ENCODE measurements around the gene DYTN.

Gene DYTN

DNA sequence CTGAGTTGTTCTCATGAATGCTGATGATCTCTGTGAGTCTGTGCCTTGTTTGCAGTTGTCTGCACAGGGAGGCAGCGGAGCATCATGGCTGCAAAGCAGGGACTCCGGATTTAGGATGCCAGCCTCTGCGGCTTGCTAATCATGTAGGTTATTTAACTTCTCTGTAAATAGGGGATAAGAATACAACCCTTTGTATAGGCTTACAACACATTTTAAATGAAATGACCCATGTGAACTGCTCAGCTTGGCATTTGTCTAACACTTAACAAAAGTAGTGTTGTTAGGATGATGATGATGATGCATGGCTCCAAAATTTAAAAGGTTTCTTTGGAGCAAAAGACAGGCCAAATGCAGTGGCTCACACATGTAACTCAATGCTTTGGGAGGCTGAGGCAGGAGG, 19.4 kb downstream of the DYTN start:
- DNase-seq, result no peak

DNA sequence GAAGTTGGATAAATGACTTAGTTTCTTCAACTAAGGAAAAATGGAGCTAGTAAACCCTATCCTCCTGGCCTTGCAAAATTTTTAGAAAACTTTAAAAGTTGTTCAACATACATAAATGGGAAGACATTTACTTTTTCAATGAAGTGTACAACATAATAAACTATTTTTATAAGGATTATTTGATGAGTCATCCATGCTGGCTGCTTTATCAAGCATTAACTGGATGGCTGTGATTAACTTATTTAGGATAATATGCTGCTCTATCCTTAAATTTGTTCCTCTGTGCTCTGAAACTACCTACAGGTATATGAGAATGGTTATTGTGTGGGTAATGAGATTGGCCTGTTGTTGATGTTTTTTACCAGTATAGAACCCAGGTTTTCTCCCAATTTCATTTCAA, 21.3 kb downstream of the DYTN start:
- DNase-seq, result no peak

DNA sequence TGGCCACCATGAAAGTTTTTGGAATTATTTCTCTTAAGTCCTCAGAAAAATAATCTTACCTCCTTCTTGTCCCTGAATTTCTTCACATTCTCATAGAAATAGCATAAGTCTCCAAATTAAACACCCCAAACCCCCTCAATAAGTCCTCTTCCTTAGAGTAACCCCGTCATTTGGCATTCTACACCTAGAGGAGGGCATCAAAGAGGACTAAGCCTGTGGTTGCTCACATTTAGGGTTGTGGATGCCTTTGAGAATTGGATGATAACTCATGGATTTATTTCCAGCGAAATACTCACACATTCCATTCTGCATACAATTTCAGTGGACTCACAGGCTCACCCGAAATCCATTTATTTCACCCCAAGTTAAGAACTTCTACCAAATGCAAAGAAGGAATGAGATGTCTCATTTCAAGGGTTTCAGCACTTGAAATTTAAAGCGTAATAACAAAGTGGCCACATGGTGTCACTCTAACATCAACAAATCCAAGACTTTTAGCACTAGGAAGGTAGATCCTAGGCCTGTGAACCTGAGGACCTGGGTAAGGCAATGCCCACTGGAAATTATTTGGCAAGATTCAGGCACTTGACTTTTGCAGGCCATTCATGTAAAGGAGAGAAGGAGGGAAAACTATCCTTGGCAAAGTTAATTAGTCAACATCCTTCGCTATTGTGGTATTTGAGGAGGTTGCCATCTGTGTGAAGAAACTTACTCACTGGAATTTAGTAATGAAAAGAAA, 24.6 kb downstream of the DYTN start:
- DNase-seq, result peak; percentile 58

DNA sequence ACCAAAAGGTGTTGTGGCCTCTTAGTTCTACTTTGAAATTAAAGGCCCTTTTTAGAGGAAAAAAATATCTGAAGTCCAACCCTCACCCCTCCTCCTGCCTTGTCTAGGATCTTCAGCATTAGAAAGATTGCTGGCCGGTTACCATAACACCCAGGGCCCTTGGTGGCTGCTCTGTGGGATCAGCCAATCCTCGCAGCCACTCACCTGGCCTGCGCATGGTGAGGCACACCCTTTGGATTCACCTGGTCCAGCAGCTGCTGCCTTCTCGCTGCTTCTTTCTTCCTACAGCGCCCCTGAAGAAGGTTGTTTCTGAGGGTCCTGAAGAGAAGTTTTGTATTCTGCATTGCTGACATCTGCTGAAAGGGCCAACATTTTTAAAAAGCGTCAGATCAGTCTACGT, 25.2 kb downstream of the DYTN start:
- no peak for DNase-seq

DNA sequence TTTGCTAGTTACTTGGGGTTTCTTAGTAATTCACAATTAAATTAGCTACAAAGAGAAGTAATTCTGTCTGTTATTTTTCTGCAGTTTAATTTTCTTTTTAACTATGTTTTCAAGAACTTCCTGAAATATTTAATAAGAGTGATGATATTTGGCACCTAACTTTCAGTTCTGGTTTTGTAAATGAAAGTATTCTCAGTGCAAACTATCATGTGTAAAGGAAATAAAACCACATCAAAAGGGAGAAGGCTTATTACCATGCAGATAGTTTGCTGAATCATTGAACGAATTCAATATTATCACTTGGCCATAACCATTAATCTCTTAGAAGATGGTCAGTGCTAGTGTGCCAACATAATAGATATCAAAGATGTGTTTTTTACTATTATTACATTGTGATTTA, 29.2 kb downstream of the DYTN start:
- no peak for DNase-seq

DNA sequence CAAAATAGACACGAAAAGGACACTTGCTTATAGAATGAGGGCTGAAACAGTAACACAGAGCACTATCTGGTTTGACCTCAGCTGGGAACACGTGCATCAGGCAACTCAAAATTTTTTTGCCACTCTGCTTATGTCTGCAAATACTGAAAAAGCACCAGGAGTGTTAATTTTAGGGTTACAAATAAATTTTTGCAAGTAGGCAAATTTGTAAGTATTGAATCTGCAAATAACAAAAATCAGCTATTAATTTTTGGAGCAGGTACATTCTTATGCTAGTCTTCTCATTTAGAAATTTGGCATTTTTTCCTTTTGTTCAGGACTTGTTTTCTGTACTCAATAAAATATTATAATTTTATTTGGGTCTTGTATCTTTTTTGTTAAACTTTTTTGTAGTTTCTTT, 29.7 kb downstream of the DYTN start:
- DNase-seq, result no peak

DNA sequence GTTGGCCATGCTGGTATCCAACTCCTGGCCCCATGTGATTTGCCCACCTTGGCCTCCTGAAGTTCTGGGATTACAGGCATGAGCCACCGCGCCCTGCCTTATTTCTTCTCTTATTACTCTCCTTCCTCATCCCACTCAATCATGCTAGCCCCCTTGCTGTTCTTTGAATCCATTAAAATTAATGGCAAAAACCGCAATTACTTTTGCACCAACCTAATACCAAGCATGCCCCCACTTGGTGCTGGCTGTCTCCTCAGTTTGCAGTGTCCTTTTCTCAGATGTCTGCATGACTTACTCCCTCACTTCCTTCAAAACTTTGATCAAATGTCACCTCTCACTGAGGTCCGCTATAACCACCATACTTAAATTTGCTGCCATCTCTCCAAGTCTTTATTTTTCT, 34.6 kb downstream of the DYTN start:
- DNase-seq, result no peak

DNA sequence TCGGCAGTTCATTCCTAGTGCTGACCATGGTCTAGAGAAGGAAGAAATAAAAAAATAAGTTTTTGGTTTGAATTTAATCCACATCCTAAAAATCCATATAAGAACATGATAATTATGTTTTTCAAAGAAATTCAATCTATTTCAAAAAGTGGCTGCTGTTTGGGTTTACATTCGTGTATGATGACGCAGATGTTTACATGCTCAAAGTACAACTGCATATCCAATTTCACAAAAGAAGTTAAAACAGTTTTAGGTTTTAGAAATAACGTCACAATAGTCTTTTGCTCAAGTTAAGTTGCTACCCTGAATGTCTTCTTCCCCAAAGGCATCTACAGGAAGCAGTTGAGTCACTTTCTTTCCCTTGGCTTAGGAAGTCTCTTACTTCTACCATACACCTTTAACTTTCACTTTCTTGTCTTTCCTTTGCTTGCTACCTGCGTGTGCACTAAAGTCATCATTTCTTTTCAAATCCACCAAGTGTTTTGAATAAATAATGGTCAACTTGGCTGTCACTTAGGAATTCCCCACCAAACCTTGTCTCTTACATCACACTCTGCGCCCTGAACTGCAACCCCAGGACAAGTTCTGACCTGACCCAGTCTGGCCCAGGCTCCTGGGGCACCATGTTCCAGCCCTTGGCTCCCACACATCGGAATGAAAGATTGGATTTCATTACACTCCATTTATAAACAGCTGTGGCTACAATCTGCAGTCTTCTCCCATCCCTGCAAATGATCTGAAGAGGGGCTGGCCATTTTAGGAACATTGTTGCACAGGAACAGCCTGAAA, 47.5 kb downstream of the DYTN start:
- DNase-seq, result no peak

DNA sequence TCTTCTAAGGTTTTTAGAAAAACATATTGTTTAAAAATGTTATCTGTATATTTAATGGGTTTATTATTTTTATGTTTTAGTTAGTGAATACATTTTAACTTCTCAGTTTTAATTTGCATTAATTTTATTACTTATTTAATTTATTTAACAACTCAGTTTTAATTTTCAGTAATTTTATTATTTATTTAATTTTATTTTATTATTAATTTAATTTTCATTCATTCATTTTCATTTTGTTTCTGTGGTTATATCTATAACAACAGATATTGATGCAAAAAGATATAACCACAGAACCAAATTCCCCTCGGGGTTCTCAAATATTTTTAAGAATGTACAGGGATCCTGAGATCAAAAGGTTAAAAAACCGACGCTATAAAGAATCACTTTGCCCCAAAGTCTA, 52.9 kb downstream of the DYTN start:
- no peak for DNase-seq

- DNase-seq, result no peak
Observed at GRCh38 chr2:206657087-206657486, 61.1 kb downstream of the DYTN start.

DNA sequence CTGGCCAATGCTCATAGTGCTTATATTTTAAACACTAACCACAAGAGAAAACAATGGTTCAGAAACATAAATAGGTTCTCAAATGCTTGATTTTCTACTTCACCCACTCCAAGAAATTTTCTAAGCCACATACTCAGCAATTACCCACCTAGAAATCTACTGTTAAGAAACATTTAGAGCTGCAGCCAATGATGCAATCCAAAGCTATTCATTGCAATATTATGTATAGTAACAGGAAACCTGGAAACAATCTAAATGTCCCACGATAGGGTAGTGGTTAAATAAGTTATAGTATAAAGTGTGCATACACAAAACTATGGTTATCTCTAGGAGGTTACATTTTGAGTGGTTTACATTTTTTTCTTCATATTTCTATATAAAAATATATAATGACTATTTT, 70.2 kb downstream of the DYTN start:
- DNase-seq, result no peak

GRCh38 chr2:206642075-206643025, 75.8 kb downstream of the DYTN start, which contains the start of gene FAM237A:
FAM237A (plus strand) TSS chr2:206642487; CDS start chr2:206644237, 1,750 bp downstream.
- DNase-seq, result no peak

DNA sequence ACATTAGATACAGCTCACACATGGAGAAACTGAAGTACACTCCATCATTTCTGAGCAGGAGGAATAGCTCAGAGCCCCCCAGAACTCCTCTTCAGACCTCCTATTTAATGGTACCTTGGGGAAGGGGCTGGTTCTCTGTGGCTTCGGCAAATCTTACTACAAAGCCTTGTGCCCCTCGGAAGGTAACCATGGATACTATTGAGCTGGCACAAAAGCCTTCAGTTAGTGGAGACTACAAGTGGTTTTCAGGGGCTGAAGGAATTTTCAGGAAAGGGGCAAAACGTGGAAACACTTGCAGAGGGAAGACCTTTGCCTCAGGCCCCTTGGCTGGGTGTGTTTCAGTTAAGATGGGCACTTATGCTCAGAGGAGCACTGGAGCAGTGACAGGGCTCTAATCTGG, 77.0 kb downstream of the DYTN start:
- DNase-seq, result no peak

GRCh38 chr2:206639636-206640035, 78.6 kb downstream of the DYTN start:
- DNase-seq, result no peak

DNA sequence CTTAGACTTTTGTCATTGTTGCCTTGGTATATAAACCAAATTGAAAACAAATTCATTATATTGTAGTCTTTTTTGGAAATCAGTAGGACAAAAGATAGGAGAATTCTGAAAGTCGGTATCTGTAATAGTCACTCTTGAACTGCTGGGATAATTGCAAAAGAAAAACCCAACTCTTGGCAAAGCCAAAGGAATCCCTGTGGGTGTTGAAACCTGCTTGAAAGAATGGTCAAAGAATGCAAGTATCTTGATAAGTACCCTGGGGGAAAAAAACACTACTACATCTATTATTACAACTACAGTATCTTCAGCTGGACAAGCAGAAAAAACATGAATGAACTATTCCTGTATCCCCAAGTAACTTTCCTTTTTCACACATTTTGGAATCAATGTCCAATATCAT, 83.2 kb downstream of the DYTN start:
- no peak for DNase-seq

GRCh38 chr2:206631340-206631739, 86.9 kb downstream of the DYTN start:
- DNase-seq, result no peak

DNA sequence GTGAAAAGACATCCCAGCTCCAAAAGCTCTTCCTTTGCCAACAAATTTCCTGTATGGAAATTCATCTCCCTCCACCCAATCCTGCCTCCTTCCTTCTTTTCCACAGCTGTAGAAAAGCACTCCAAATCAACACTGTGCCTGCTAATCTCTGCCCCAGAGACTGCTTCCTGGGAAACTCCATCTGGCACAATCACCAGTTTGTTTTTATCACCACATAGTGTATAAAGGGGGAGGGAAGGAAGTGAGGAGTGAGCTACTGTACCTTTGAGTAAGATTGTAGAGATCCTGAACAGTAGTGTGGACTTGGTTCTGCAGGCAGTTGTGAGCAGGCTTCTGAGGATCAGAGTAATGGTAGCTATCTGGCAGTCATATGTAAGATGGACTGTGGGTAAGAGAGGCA, 90.6 kb downstream of the DYTN start:
- DNase-seq, result no peak

DNA sequence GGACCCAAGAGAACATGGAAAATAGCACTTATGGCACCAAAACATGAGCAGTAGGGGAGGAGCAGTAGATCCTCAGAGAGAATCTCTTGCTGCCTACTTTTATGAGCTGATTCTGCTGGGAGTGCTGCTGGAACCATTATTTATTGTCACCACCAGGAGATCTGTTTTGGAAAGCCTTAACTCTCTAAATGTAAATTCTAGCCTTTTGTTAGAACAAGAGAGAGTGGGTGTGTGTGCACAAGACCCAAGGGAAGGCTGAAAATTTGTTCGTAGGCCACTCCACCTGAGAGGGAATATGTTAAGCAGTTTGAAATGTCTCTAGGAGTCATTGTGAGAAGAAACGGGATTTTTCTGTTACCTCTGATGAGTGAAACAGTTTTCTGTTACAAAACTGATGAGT, 92.1 kb downstream of the DYTN start:
- no peak for DNase-seq

DNA sequence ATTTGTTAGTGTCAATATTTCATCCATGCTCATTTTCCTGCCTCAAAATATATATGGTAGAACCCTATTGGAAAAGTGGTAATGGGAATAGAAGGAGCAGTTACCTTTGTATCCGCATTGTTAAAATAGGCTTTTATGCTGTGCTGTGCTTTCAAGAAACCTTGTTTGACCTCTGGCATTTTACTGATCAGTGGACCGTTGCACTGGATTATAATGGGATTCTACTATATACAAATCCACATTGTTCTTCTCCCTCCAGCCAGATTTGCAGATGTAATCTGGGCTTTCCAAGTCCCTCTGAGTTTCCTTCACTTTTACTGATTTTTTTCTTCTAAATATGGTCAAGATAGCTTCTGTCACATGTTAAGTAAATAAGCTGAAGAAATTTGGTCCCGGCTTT, 99.2 kb downstream of the DYTN start:
- DNase-seq, result no peak

DNA sequence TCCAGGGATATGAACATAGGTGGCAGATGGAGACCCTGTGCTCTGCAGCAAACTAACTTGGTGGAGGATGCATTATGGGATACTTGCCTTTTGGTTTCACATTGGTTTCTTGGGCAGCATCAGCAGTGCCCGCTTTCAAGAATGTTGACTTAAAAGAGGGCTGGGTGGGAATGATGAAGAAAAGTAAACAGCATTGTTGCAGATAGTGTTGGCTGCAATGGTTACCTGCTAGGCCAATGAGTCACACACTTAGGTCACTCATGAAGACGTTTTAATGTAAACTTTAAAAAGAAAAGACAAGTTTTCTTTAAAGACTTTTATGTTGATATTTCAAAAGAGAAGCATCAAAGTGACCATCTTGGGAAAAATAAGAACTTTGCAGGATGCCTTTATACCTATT, 102.0 kb downstream of the DYTN start:
- no peak for DNase-seq

DNA sequence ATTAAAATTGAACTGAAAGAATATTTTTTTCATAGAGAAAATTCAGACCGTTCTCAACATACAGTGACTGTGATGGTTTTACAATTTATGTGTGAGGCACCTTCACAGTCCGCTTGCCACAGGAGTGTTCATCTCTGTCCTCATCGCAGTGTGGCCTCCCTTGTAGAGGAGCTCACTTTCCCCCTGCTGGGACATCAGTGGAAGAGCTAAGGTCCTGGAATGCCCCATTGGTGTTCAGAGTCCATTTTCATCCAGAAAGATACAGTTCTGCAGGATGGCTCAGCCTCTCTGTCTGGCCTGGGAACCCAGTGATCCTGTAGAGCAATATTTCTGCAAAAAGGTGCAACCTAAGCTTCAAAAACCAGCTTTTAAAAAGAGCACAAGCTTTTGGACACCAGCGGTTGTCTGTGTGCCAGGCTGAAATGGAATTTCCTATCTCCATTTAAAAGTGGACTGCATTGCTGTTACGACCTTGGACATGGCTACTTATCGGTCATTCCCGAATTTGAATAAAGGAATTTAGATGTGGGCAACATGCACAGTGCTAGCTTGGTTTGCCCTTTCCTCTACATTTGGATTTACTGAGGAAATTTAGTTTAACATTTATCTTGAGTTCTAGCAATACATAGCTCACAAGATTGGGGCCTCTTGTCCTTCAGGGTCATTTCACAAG, 102.6 kb downstream of the DYTN start:
- DNase-seq, result no peak

GRCh38 chr2:206614811-206615210, 103.4 kb downstream of the DYTN start:
- no peak for DNase-seq

DNA sequence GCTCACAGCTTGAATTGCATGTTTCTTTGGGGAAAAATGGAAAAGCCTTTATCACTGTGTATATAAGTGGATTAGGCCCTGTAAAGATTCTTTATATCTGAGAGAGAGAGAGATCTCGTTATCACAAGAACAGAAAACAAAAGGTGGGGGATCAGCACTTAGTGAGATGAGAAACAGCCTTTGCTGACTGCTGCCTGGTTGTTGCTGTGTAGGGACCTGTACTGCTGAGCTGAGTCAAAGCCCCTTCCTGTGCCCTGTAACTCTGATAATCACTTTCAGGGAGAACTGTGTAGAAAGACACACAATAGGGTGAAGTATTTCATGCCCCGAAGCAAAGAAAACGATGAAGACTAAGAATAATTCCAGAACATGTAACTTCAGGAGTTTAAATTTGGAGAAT, 106.5 kb downstream of the DYTN start:
- DNase-seq, result no peak

All from activated CD8-positive, alpha-beta memory T cell treated with anti-CD3 and anti-CD28 coated beads for 24 hours (primary cell).